ENCODE data around the gene SMCO2. TPM values are rescaled to one million over a fixed set of nuclear protein-coding genes. Genes with fewer than 3 reads are reported as not detected.

The SMCO2 gene
- total and polyA plus RNA-seq, 4 experiments from 2014 or later, result not detected

DNA sequence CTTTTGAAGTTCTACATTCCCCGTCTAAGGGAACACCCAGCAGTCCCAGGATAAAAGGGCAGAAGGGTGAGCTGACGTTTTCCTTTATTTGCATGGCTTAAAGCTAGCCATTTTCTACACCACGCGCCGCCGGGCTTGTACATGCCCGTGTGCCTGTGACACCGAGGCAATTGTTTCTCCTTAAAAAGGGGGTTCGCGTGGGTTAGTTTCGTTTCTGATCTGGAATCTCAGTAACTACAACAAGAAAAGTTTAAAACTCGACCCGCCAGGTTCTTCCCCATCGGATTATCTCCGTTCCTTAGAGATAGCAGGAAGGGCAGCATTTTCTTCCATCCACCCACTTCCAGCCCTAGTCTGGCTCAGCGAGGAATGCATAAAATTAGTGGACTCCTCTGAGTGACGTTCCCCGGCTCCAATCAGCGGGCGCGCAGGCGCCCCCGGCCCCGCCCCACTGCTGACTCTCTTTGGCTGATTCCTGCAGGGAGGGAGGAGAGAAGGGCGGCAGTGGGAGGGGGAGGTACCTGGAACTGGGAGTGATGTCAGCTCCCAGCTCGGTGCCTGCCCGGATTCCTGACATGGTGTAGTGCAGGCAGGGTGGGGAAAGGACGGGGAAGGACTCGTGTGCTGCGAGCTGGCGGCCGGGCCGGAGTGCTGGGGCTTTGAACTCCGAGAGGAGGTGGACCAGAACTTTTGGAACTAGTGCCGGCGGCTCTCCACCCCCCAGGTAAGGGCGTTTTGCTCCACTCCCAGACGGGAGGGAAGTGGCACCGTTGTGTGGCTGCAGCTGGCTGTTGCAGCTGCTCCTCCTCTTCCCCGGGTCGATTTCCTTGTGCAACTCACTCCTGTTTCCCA lies 77.3 kb downstream of the SMCO2 start, which contains the start of gene PPFIBP1:
Gene PPFIBP1 (plus strand): TSS at position 565 of the 852 bp plus-strand sequence. CDS start 109,191 bp downstream, outside the sequence.
- Mint-ChIP-seq H3K9me3 (no peaks in the 10 kb centered on the region), H3K4me3 (peak within 1 kb of the TSS; percentile 96 to 99 (median 98)), H3K36me3 (peaks cover 0 to 6% of the 10 kb centered on the region in 2 donors), H3K4me1 (peaks cover 13 to 40% (median 27%) of the 10 kb centered on the region in 4 donors), H3K27me3 (peaks cover 4% of the 10 kb centered on the region in 2 donors), H3K27ac (peak within 1 kb of the TSS; percentile 92 to 97 (median 95))
- ChIA-PET CTCF (ENCODE audit: partially characterized antibody) (interaction anchor here (1.2 to 1.6 kb wide), 2 partner anchors 90 to 508 kb away, joined by 3 read pairs; no protein-coding TSS in a partner anchor), POLR2A (ENCODE audit: partially characterized antibody) (interaction anchor here (1.1 to 1.8 kb wide), 3 partner anchors 257 to 691 kb away, joined by 4 read pairs; partner anchors contain the start of genes CCDC91, ITPR2, KLHL42 and MANSC4)
- Histone ChIP-seq H3K4me1 (ENCODE audit: insufficient read depth, low read length) (peaks cover 17% of the 10 kb centered on the region), H3K27me3 (ENCODE audit: insufficient read depth, low read length) (no peaks in the 10 kb centered on the region), H3K36me3 (ENCODE audit: insufficient read depth, low read length) (no peaks in the 10 kb centered on the region), H3K9me3 (ENCODE audit: control insufficient read depth in 1 of 2, low read length in 2 of 2) (no peaks in the 10 kb centered on the region), H3K4me3 (ENCODE audit: low read length in 2 of 2) (peak within 1 kb of the TSS; percentile 39 to 98), H3K27ac (ENCODE audit: low read depth, low read length) (peak within 1 kb of the TSS; percentile 65)
- DNase-seq, result peak; percentile 84 to 96 (median 87)
- intact Hi-C loops (cut with micrococcal nuclease), result loop anchor here (1.0 to 5.0 kb wide), 6 partner anchors 10 to 692 kb away; partner anchors contain the start of genes ITPR2, MED21, MRPS35 and STK38L

GRCh38 chr12:27524494-27524835 lies 77.9 kb downstream of the SMCO2 start:
- Mint-ChIP-seq H3K36me3 (peaks cover 0 to 6% of the 10 kb centered on the region in 2 donors), H3K4me1 (peaks cover 13 to 40% (median 27%) of the 10 kb centered on the region in 4 donors), H3K27me3 (peaks cover under 1 to 2% of the 10 kb centered on the region in 2 donors), H3K4me3 (peak overlapping the region; percentile 96 to 99 (median 98)), H3K27ac (peak overlapping the region in 4 of 7 donors; percentile 92 to 96 (median 94)), H3K9me3 (no peaks in the 10 kb centered on the region)
- peak overlapping the region; percentile 65 for H3K27ac ChIP-seq (ENCODE audit: low read depth, low read length)
- CTCF ChIA-PET (ENCODE audit: partially characterized antibody), result interaction anchor here (1.2 to 1.6 kb wide), 2 partner anchors 90 to 508 kb away, joined by 3 read pairs; no protein-coding TSS in a partner anchor
- no peak for DNase-seq
- POLR2A ChIA-PET (ENCODE audit: partially characterized antibody), result interaction anchor here (1.7 to 1.8 kb wide), 2 partner anchors 666 to 692 kb away, joined by 4 read pairs; partner anchors contain the start of genes CCDC91 and ITPR2
- H3K4me1 ChIP-seq (ENCODE audit: insufficient read depth, low read length), result peaks cover 17% of the 10 kb centered on the region
- H3K36me3 ChIP-seq (ENCODE audit: insufficient read depth, low read length), result no peaks in the 10 kb centered on the region
- H3K4me3 ChIP-seq (ENCODE audit: low read length in 2 of 2), result peak overlapping the region in 1 of 2 donors; percentile 98
- intact Hi-C loops (cut with micrococcal nuclease), result loop anchor here (1.0 to 5.0 kb wide), 6 partner anchors 10 to 692 kb away; partner anchors contain the start of genes ITPR2, MED21, MRPS35 and STK38L
- no peaks in the 10 kb centered on the region for H3K27me3 ChIP-seq (ENCODE audit: insufficient read depth, low read length)
- no peaks in the 10 kb centered on the region for H3K9me3 ChIP-seq (ENCODE audit: control insufficient read depth in 1 of 2, low read length in 2 of 2)

DNA sequence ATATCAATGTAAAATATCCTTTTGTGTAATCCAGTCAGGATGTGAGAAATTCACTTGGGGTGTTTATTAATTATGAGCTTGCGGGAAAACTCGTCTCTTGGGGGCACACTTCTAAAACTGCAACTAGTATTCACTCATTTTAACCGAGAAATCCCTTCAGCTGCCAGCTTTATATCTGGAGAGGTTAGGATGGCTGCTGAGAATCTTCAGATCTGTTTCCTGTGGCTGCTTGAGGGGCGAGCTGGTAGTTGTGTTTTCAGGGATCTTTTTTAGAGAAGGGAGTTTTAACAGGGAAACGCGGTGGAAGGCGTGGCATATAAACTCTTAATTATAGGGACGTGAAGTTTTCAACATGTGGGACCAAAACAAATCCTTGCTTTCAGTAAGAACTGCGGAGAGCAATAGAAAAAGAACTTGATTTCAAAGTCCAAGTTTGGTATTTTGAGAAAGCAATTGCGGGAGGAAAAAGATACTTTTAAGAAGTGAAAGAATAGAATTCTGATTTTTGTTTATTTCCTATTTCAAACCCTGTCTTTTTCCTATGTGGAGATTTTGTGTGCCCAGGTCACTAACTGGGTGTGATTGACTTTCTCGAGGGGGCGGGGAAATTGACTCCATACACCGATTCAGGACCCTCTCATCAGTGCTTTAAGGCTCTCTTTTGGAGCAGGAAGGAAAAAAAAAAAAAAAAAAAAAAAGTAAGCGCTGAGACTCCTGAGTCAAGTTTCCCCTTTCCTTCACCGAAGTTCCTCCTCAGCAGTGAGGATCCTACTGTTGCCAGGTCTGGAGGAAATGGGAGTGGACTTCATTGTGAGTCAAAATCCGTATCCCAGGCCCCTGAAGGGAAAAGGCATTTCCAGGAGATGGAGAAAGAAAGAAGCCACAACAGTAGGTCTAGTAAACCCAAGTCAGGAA lies 78.6 kb downstream of the SMCO2 start:
- Mint-ChIP-seq H3K4me1 (peaks cover 13 to 40% (median 27%) of the 10 kb centered on the region in 4 donors), H3K4me3 (peak overlapping the region; percentile 50 to 99 (median 98)), H3K27me3 (peaks cover 0 to 2% of the 10 kb centered on the region in 2 donors), H3K27ac (peak overlapping the region in 4 of 7 donors; percentile 5 to 52 (median 12)), H3K36me3 (peaks cover 0 to 6% of the 10 kb centered on the region in 2 donors), H3K9me3 (no peaks in the 10 kb centered on the region)
- H3K27ac ChIP-seq (ENCODE audit: low read depth, low read length), result no peak overlapping the region
- ChIA-PET POLR2A (ENCODE audit: partially characterized antibody) (interaction anchor here (1.7 to 1.8 kb wide), 2 partner anchors 666 to 692 kb away, joined by 4 read pairs; partner anchors contain the start of genes CCDC91 and ITPR2), CTCF (ENCODE audit: partially characterized antibody) (interaction anchor here (1.6 kb wide), 1 partner anchor 91 kb away, joined by 3 read pairs; no protein-coding TSS in a partner anchor)
- H3K4me3 ChIP-seq (ENCODE audit: low read length in 2 of 2), result no peak overlapping the region
- no peaks in the 10 kb centered on the region for H3K27me3 ChIP-seq (ENCODE audit: insufficient read depth, low read length)
- H3K4me1 ChIP-seq (ENCODE audit: insufficient read depth, low read length), result peaks cover 17% of the 10 kb centered on the region
- peak in 1 of 5 donors; percentile 10 for DNase-seq
- no peaks in the 10 kb centered on the region for H3K9me3 ChIP-seq (ENCODE audit: control insufficient read depth in 1 of 2, low read length in 2 of 2)
- H3K36me3 ChIP-seq (ENCODE audit: insufficient read depth, low read length), result no peaks in the 10 kb centered on the region
- intact Hi-C loops (cut with micrococcal nuclease), result loop anchor here (1.0 to 5.0 kb wide), 6 partner anchors 9 to 693 kb away; partner anchors contain the start of genes ITPR2, MED21, MRPS35 and STK38L

- intact Hi-C loops (cut with micrococcal nuclease), result no loop called here
- Histone ChIP-seq H3K27me3 (ENCODE audit: insufficient read depth, low read length) (no peaks in the 10 kb centered on the region), H3K9me3 (ENCODE audit: control insufficient read depth in 1 of 2, low read length in 2 of 2) (no peaks in the 10 kb centered on the region), H3K27ac (ENCODE audit: low read depth, low read length) (no peak overlapping the region), H3K36me3 (ENCODE audit: insufficient read depth, low read length) (no peaks in the 10 kb centered on the region), H3K4me3 (ENCODE audit: low read length in 2 of 2) (no peak overlapping the region), H3K4me1 (ENCODE audit: insufficient read depth, low read length) (peaks cover 17% of the 10 kb centered on the region)
- DNase-seq, result no peak
- Mint-ChIP-seq H3K4me3 (no peak overlapping the region), H3K4me1 (peaks cover 11 to 29% (median 23%) of the 10 kb centered on the region in 4 donors), H3K36me3 (peaks cover 0 to 6% of the 10 kb centered on the region in 2 donors), H3K9me3 (no peaks in the 10 kb centered on the region), H3K27me3 (peaks cover 0 to 2% of the 10 kb centered on the region in 2 donors), H3K27ac (no peak overlapping the region)
- ChIA-PET POLR2A (ENCODE audit: partially characterized antibody) (no interaction called here), CTCF (ENCODE audit: partially characterized antibody) (no interaction called here)
Observed at GRCh38 chr12:27527512-27527911, 81.0 kb downstream of the SMCO2 start.

GRCh38 chr12:27528788-27529187 lies 82.3 kb downstream of the SMCO2 start:
- H3K4me1 ChIP-seq (ENCODE audit: insufficient read depth, low read length), result peaks cover 11% of the 10 kb centered on the region
- Mint-ChIP-seq H3K4me1 (peaks cover 9 to 25% (median 19%) of the 10 kb centered on the region in 4 donors), H3K36me3 (peaks cover 0 to 3% of the 10 kb centered on the region in 2 donors), H3K4me3 (peak overlapping the region in 1 of 8 donors; percentile 4), H3K27me3 (peaks cover 0 to 2% of the 10 kb centered on the region in 2 donors), H3K9me3 (no peaks in the 10 kb centered on the region), H3K27ac (no peak overlapping the region)
- no peak overlapping the region for H3K4me3 ChIP-seq (ENCODE audit: low read length in 2 of 2)
- intact Hi-C loops (cut with micrococcal nuclease), result no loop called here
- CTCF ChIA-PET (ENCODE audit: partially characterized antibody), result no interaction called here
- H3K27me3 ChIP-seq (ENCODE audit: insufficient read depth, low read length), result no peaks in the 10 kb centered on the region
- no peaks in the 10 kb centered on the region for H3K36me3 ChIP-seq (ENCODE audit: insufficient read depth, low read length)
- no peak overlapping the region for H3K27ac ChIP-seq (ENCODE audit: low read depth, low read length)
- POLR2A ChIA-PET (ENCODE audit: partially characterized antibody), result no interaction called here
- no peaks in the 10 kb centered on the region for H3K9me3 ChIP-seq (ENCODE audit: control insufficient read depth in 1 of 2, low read length in 2 of 2)
- DNase-seq, result no peak

DNA sequence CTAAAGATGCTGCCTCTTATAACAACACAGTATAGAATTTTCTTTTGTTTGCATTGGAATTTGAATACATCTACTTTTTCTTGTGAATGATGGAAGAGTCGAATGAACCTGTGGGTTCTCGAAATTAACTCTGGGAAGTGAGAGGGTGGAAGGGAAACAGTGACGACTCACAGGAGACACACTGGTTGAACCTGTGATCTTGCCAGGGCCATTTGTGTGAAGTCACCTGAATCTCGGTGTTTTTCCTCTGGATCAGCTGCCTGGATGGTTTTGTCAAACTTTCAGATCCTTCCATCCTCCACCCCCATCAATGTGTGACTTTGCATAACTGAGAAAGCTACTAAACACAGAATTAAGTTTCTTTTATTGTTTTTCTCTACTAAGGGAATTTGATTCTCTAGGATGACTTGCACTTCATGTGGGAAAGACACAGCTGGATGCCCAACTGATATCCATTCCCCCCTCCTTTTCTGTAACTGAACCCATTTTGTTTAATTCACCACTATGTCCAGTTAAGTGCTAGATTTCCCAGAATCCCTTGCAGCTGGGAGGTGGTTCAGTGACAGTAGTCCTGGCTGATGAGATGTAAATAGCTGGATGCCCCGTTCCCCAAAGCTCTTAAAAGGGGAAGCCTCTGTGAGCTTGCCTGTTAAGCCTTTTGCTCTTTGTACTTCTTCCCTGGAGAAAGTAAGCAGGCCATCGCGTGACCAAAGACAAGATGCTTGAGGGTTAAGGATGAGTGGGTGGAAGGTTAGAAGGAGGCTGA lies 83.8 kb downstream of the SMCO2 start:
- H3K4me1 Mint-ChIP-seq, result peaks cover 14 to 24% (median 22%) of the 10 kb centered on the region in 4 donors
- no peak overlapping the region for H3K27ac Mint-ChIP-seq
- POLR2A ChIA-PET (ENCODE audit: partially characterized antibody), result no interaction called here
- Histone ChIP-seq H3K36me3 (ENCODE audit: insufficient read depth, low read length) (no peaks in the 10 kb centered on the region), H3K27me3 (ENCODE audit: insufficient read depth, low read length) (no peaks in the 10 kb centered on the region), H3K4me3 (ENCODE audit: low read length in 2 of 2) (no peak overlapping the region), H3K27ac (ENCODE audit: low read depth, low read length) (no peak overlapping the region), H3K9me3 (ENCODE audit: control insufficient read depth in 1 of 2, low read length in 2 of 2) (no peaks in the 10 kb centered on the region), H3K4me1 (ENCODE audit: insufficient read depth, low read length) (peaks cover 14% of the 10 kb centered on the region)
- no peak overlapping the region for H3K4me3 Mint-ChIP-seq
- no peaks in the 10 kb centered on the region for H3K36me3 Mint-ChIP-seq
- DNase-seq, result no peak
- intact Hi-C loops (cut with micrococcal nuclease), result no loop called here
- H3K27me3 Mint-ChIP-seq, result no peaks in the 10 kb centered on the region
- CTCF ChIA-PET (ENCODE audit: partially characterized antibody), result no interaction called here
- H3K9me3 Mint-ChIP-seq, result no peaks in the 10 kb centered on the region

All from CD4-positive, alpha-beta memory T cell (primary cell).